C4-2B (cell line): Measurements from ENCODE around the gene TPM4.

Experiments
- CTCF ChIP-seq: fragments of 450-650 bp; conservative IDR thresholded peaks from 2 replicates; pipeline ENCODE4 v1.5.1; 2017; ENCODE audit warnings: mild to moderate bottlenecking
- ZFX ChIP-seq: fragments of 450-650 bp; IDR thresholded peaks from 2 replicates; pipeline ENCODE4 v1.6.1; 2017

GRCh38 chr19:16095071-16095571, 18.8 kb downstream of the TPM4 start:
- no peak for TF ChIP-seq CTCF
- no peak for TF ChIP-seq ZFX
